Keratinocyte (primary cell): Measurements from ENCODE around the gene RASD2.

ENCODE experiments used
- CTCF ChIP-seq, 3 experiments: IDR thresholded peaks in 1 of 3; conservative IDR thresholded peaks in 1 of 3; optimal IDR thresholded peaks in 1 of 3; 2 replicates in 2 of 3; 3 replicates in 1 of 3; pipeline versions ENCODE3 to v1.5.1; 2011; ENCODE audit warnings: low read length in 3 of 3, mild to moderate bottlenecking in 3 of 3, moderate library complexity in 2 of 3, control low read depth in 1 of 3, inconsistent platforms in 1 of 3; ENCODE audit not compliant: insufficient read depth in 2 of 3; ENCODE audit errors: extremely low read depth in 1 of 3
- EZH2 ChIP-seq: IDR thresholded peaks from one replicate; pipeline ENCODE4 v1.6.1; 2012; ENCODE audit warnings: inconsistent platforms, mild to moderate bottlenecking, low read length, moderate library complexity

- TF ChIP-seq CTCF (optimal IDR thresholded peaks at IDR 0.05 in 1 of 3, IDR thresholded peaks at IDR 0.05 in 1 of 3, conservative IDR thresholded peaks at IDR 0.05 in 1 of 3; ENCODE audit: extremely low read depth in 1 of 3, insufficient read depth in 2 of 3, low read length in 3 of 3) (peak; percentile 89 to 97 (median 96)), EZH2 (no peak)
Observed at GRCh38 chr22:35582861-35583670, 42.4 kb downstream of the RASD2 start.
